Left forelimb (tissue), 1 donor: Measurements from ENCODE around the gene TMEM202.
"Not testable (repeated sequence)": the region's sequence is repeated elsewhere in the genome, so short reads cannot be mapped to it uniquely, and the experiment has no call there.

ENCODE experiments used
- DNase-seq: peaks from one replicate; pipeline ENCODE4 v3.0.0-alpha.2; 2018; ENCODE audit warnings: low spot score

The TMEM202 gene

GRCh38 chr15:72397796-72398588, at the start of gene TMEM202:
TSS of gene TMEM202 (plus strand) at chr15:72398305. CDS start at chr15:72398327, 22 bp downstream.
- DNase-seq: no peak

GRCh38 chr15:72353266-72353665, 44.8 kb upstream of the TMEM202 start:
- DNase-seq: no peak

- no peak for DNase-seq
Measured at GRCh38 chr15:72354496-72354895, 43.6 kb upstream of the TMEM202 start.

- no peak for DNase-seq
Measured at GRCh38 chr15:72358121-72358520, 40.0 kb upstream of the TMEM202 start.

- no peak for DNase-seq
Measured at GRCh38 chr15:72358650-72359171, 39.4 kb upstream of the TMEM202 start.

- no peak for DNase-seq
Measured at GRCh38 chr15:72361176-72361575, 36.9 kb upstream of the TMEM202 start.

GRCh38 chr15:72365844-72366243, 32.3 kb upstream of the TMEM202 start:
- DNase-seq: no peak

GRCh38 chr15:72368325-72368724, 29.8 kb upstream of the TMEM202 start:
- no peak for DNase-seq

- no peak for DNase-seq
Measured at GRCh38 chr15:72368899-72369298, 29.2 kb upstream of the TMEM202 start.

- DNase-seq: no peak
Measured at GRCh38 chr15:72369964-72370363, 28.1 kb upstream of the TMEM202 start.

GRCh38 chr15:72372361-72372760, 25.7 kb upstream of the TMEM202 start:
- DNase-seq: no peak

- DNase-seq: no peak
Measured at GRCh38 chr15:72375501-72375845, 22.6 kb upstream of the TMEM202 start.

- DNase-seq: peak; percentile 100
Measured at GRCh38 chr15:72375846-72376581, 22.1 kb upstream of the TMEM202 start, which contains the start of gene HEXA. TSS of gene HEXA (minus strand) at chr15:72376014. CDS start at chr15:72375972, 42 bp downstream.

- DNase-seq: no peak
Measured at GRCh38 chr15:72377331-72377730, 20.8 kb upstream of the TMEM202 start.

GRCh38 chr15:72379106-72379505, 19.0 kb upstream of the TMEM202 start:
- DNase-seq: not testable (repeated sequence)

GRCh38 chr15:72379856-72380430, 18.2 kb upstream of the TMEM202 start:
- DNase-seq: no peak

- no peak for DNase-seq
Measured at GRCh38 chr15:72380743-72381142, 17.4 kb upstream of the TMEM202 start.

GRCh38 chr15:72382146-72382545, 16.0 kb upstream of the TMEM202 start:
- DNase-seq: no peak

- no peak for DNase-seq
Measured at GRCh38 chr15:72387741-72388140, 10.4 kb upstream of the TMEM202 start.

GRCh38 chr15:72389231-72389630, 8.9 kb upstream of the TMEM202 start:
- no peak for DNase-seq

- DNase-seq: not testable (repeated sequence)
Measured at GRCh38 chr15:72396331-72396730, 1.8 kb upstream of the TMEM202 start.

- DNase-seq: no peak
Measured at GRCh38 chr15:72398648-72399047, 543 bp downstream of the TMEM202 start.

- no peak for DNase-seq
Measured at GRCh38 chr15:72402726-72403125, 4.6 kb downstream of the TMEM202 start.
